Neural progenitor cell (in vitro differentiated cells): ENCODE data around the gene DUSP12.

Experiments used
- EZH2phosphoT487 ChIP-seq: fragments of 200-600 bp; sonication (generic); IDR thresholded peaks from 2 replicates; pipeline ENCODE4 v1.6.1; 2017; ENCODE audit warnings: antibody characterized with exemption
- TF ChIP-seq, protein P1 (sequence below): fragments of 200-600 bp; sonication (generic); IDR thresholded peaks from 2 replicates; pipeline ENCODE4 v1.5.1; 2017; ENCODE audit warnings: antibody characterized with exemption, mild to moderate bottlenecking

DNA sequence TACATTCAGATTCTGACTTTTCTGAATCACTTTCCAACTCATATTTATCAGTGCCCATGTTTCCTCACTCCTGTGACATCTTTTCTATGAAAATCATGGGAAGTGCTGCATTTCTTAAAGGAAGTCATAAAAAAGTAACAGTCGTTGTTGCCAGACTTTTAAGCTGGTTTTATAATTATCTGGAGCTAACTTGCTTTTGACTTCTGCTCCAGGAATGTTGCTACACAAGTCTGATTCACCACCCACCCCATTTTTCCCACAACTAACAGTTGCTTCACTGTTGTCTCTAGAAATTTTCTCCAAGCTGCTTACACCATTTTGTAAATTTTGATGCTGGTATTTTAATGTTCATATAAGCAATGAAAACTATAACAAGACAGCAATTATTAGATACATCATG is 16.1 kb upstream of the DUSP12 start:
- TF ChIP-seq, protein P1, sequence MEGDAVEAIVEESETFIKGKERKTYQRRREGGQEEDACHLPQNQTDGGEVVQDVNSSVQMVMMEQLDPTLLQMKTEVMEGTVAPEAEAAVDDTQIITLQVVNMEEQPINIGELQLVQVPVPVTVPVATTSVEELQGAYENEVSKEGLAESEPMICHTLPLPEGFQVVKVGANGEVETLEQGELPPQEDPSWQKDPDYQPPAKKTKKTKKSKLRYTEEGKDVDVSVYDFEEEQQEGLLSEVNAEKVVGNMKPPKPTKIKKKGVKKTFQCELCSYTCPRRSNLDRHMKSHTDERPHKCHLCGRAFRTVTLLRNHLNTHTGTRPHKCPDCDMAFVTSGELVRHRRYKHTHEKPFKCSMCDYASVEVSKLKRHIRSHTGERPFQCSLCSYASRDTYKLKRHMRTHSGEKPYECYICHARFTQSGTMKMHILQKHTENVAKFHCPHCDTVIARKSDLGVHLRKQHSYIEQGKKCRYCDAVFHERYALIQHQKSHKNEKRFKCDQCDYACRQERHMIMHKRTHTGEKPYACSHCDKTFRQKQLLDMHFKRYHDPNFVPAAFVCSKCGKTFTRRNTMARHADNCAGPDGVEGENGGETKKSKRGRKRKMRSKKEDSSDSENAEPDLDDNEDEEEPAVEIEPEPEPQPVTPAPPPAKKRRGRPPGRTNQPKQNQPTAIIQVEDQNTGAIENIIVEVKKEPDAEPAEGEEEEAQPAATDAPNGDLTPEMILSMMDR, result no peak
- TF ChIP-seq EZH2phosphoT487, result no peak
